Measurements from ENCODE around the gene TTLL9. TPM values are rescaled to one million over a fixed set of nuclear protein-coding genes. Genes with fewer than 3 reads are reported as not detected.

Gene TTLL9
- total and polyA plus RNA-seq, 2 of the 13 experiments (the other 11 are each of a cell fraction or from before 2014, with no cell fraction given): not detected

- peak; percentile 16 for TF ChIP-seq ZNF407 (CRISPR knock-in tag; IDR thresholded peaks at IDR 0.05; ENCODE audit: not compliant biosample characterization)
- no peak for TF ChIP-seq PCBP2 (optimal IDR thresholded peaks at IDR 0.05; ENCODE audit: low read depth, low read length, poor library complexity, severe bottlenecking)
- no peak for TF ChIP-seq FLYWCH1 (CRISPR knock-in tag; IDR thresholded peaks at IDR 0.05)
- peak; percentile 81; the same call in 1 of the 2 replicates for TF ChIP-seq ZBTB39 (CRISPR knock-in tag; IDR thresholded peaks at IDR 0.05)
- TF ChIP-seq ZNF362 (CRISPR knock-in tag; IDR thresholded peaks at IDR 0.05; ENCODE audit: borderline replicate concordance): no peak; the same call in 1 of the 2 replicates
- TF ChIP-seq ZNF121 (CRISPR knock-in tag; IDR thresholded peaks at IDR 0.05): peak; percentile 86
- peak; percentile 47; the same call in 1 of the 2 replicates for TF ChIP-seq ZNF576 (CRISPR knock-in tag; IDR thresholded peaks at IDR 0.05)
- no peak for TF ChIP-seq NONO (IDR thresholded peaks at IDR 0.05)
- peak; percentile 86 for TF ChIP-seq NONO (CRISPR knock-in tag; conservative IDR thresholded peaks at IDR 0.05)
- TF ChIP-seq TEAD3 (CRISPR knock-in tag; optimal IDR thresholded peaks at IDR 0.05; ENCODE audit: borderline replicate concordance): peak; percentile 41
- TF ChIP-seq ZNF432 (CRISPR knock-in tag; IDR thresholded peaks at IDR 0.05; ENCODE audit: borderline replicate concordance): no peak
Measured at GRCh38 chr20:31879143-31879987, 8.9 kb downstream of the TTLL9 start (continued).

Data from HepG2 (cell line).